H9 (cell line): ENCODE measurements around the gene ANAPC4. TPM values are rescaled to one million over a fixed set of nuclear protein-coding genes. Genes with fewer than 3 reads are reported as not detected.

Experiments
- DNase-seq: peaks from one replicate; pipeline ENCODE4 v3.0.0-alpha.2; 2017
- H2AFZ ChIP-seq: one replicate; pipeline ENCODE4 v1.6.1; 2013; ENCODE audit warnings: mild to moderate bottlenecking, low read length, control low read depth, moderate library complexity
- H2AK5ac ChIP-seq: 2 replicates; pipeline ENCODE4 v1.6.1; 2013; ENCODE audit warnings: low read length, control low read depth, mixed read lengths; ENCODE audit not compliant: insufficient read length
- H2BK120ac ChIP-seq: one replicate; pipeline ENCODE4 v1.6.1; 2013; ENCODE audit warnings: low read depth, mild to moderate bottlenecking, low read length, control low read depth, inconsistent platforms; ENCODE audit not compliant: poor library complexity, severe bottlenecking
- H2BK12ac ChIP-seq: 2 replicates; pipeline ENCODE4 v1.6.1; 2013; ENCODE audit warnings: low read length, control low read depth, mixed read lengths, low read depth; ENCODE audit not compliant: insufficient read length
- H2BK15ac ChIP-seq: 2 replicates; pipeline ENCODE4 v1.6.1; 2013; ENCODE audit warnings: low read depth, low read length, control low read depth
- H2BK20ac ChIP-seq: one replicate; pipeline ENCODE4 v1.6.1; 2013; ENCODE audit warnings: low read depth, mild to moderate bottlenecking, low read length, control low read depth, inconsistent platforms; ENCODE audit not compliant: poor library complexity, severe bottlenecking
- H2BK5ac ChIP-seq: 2 replicates; pipeline ENCODE4 v1.6.1; 2013; ENCODE audit warnings: low read length, control low read depth, mixed read lengths; ENCODE audit not compliant: insufficient read length
- H3K14ac ChIP-seq: 2 replicates; pipeline ENCODE4 v1.6.1; 2013; ENCODE audit warnings: low read length, control low read depth; ENCODE audit not compliant: insufficient read depth
- H3K18ac ChIP-seq: 2 replicates; pipeline ENCODE4 v1.6.1; 2013; ENCODE audit warnings: low read depth, mild to moderate bottlenecking, mixed read lengths, low read length, control low read depth; ENCODE audit not compliant: insufficient read length
- H3K23ac ChIP-seq: 2 replicates; pipeline ENCODE4 v1.6.1; 2013; ENCODE audit warnings: low read length, control low read depth, mixed read lengths, low read depth; ENCODE audit not compliant: insufficient read length
- H3K23me2 ChIP-seq: 2 replicates; pipeline ENCODE4 v1.6.1; 2013; ENCODE audit warnings: low read depth, mild to moderate bottlenecking, mixed read lengths, low read length, control low read depth; ENCODE audit not compliant: insufficient read length, poor library complexity, severe bottlenecking
- H3K27ac ChIP-seq: 2 replicates; pipeline ENCODE4 v1.5.1; 2013; ENCODE audit warnings: low read length, control low read depth, mixed read lengths, low read depth; ENCODE audit not compliant: insufficient read length
- H3K27me3 ChIP-seq: 2 replicates; pipeline ENCODE4 v1.6.1; 2013; ENCODE audit warnings: low read length, control low read depth, inconsistent platforms; ENCODE audit not compliant: insufficient read depth
- H3K4ac ChIP-seq: 2 replicates; pipeline ENCODE4 v1.6.1; 2013; ENCODE audit warnings: low read depth, mild to moderate bottlenecking, control low read depth, inconsistent platforms, low read length, moderate library complexity
- H3K4me1 ChIP-seq: 2 replicates; pipeline ENCODE4 v1.6.1; 2013; ENCODE audit warnings: low read length, control low read depth, inconsistent platforms; ENCODE audit not compliant: insufficient read depth
- H3K4me2 ChIP-seq: 2 replicates; pipeline ENCODE4 v1.6.1; 2013; ENCODE audit warnings: low read length, control low read depth, mixed read lengths; ENCODE audit not compliant: insufficient read length, insufficient read depth
- H3K56ac ChIP-seq: 2 replicates; pipeline ENCODE4 v1.6.1; 2013; ENCODE audit warnings: low read depth, mild to moderate bottlenecking, mixed read lengths, low read length, control low read depth; ENCODE audit not compliant: insufficient read length
- H3K79me1 ChIP-seq: 2 replicates; pipeline ENCODE4 v1.6.1; 2013; ENCODE audit warnings: low read depth, mild to moderate bottlenecking, moderate library complexity, low read length, control low read depth, inconsistent platforms; ENCODE audit not compliant: insufficient read depth, poor library complexity, severe bottlenecking
- H3K79me2 ChIP-seq: 2 replicates; pipeline ENCODE4 v1.6.1; 2013; ENCODE audit warnings: low read length, control low read depth, inconsistent platforms; ENCODE audit not compliant: insufficient read depth
- H3K9ac ChIP-seq: 2 replicates; pipeline ENCODE4 v1.6.1; 2013; ENCODE audit warnings: low read length, control low read depth, mixed read lengths; ENCODE audit not compliant: insufficient read length; ENCODE audit errors: extremely low read depth
- H3K9me3 ChIP-seq: one replicate; pipeline ENCODE4 v1.6.1; 2013; ENCODE audit warnings: low read depth, low read length, inconsistent platforms; ENCODE audit not compliant: control insufficient read depth
- H3T11ph ChIP-seq: one replicate; pipeline ENCODE4 v1.6.1; 2013; ENCODE audit warnings: mild to moderate bottlenecking, low read length, control low read depth, inconsistent platforms
- H4K20me1 ChIP-seq: one replicate; pipeline ENCODE4 v1.6.1; 2013; ENCODE audit not compliant: control insufficient read depth, insufficient read length, insufficient read depth
- H4K5ac ChIP-seq: 2 replicates; pipeline ENCODE4 v1.6.1; 2013; ENCODE audit warnings: low read depth, mild to moderate bottlenecking, mixed read lengths, low read length, control low read depth; ENCODE audit not compliant: insufficient read length
- H4K8ac ChIP-seq: replicated peaks from 2 replicates; pipeline ENCODE4 v1.6.1; 2013; ENCODE audit warnings: low read length, control low read depth, mixed read lengths, low read depth; ENCODE audit not compliant: insufficient read length
- H4K91ac ChIP-seq: 2 replicates; pipeline ENCODE4 v1.6.1; 2013; ENCODE audit warnings: low read depth, mild to moderate bottlenecking, moderate library complexity, mixed read lengths, low read length, control low read depth; ENCODE audit not compliant: insufficient read length
- H3K27ac Mint-ChIP-seq, 3 experiments: 2 replicates in 2 of 3; 3 replicates in 1 of 3; pipeline ENCODE4 v1.8.0; 2020 to 2021; ENCODE audit warnings: mixed read lengths in 3 of 3, mild to moderate bottlenecking in 1 of 3, moderate library complexity in 1 of 3
- H3K27me3 Mint-ChIP-seq: 2 replicates; pipeline ENCODE4 v1.8.0; 2021; ENCODE audit warnings: low read depth, mild to moderate bottlenecking, moderate library complexity, mixed read lengths
- H3K36me3 Mint-ChIP-seq, 3 experiments: 2 replicates in 2 of 3; 3 replicates in 1 of 3; pipeline ENCODE4 v1.8.0; 2020 to 2021; ENCODE audit warnings: low read depth in 3 of 3, mixed read lengths in 3 of 3; ENCODE audit not compliant: insufficient read depth in 1 of 3
- H3K4me1 Mint-ChIP-seq, 2 experiments: 2 replicates each; pipeline ENCODE4 v1.8.0; 2020; ENCODE audit warnings: mixed read lengths in 2 of 2
- H3K4me3 Mint-ChIP-seq, 2 experiments: 2 replicates in 1 of 2; 3 replicates in 1 of 2; pipeline ENCODE4 v1.8.0; 2020 to 2021; ENCODE audit warnings: mild to moderate bottlenecking in 2 of 2, mixed read lengths in 2 of 2, moderate library complexity in 1 of 2
- H3K9me3 Mint-ChIP-seq, 2 experiments: 2 replicates in 1 of 2; 3 replicates in 1 of 2; pipeline ENCODE4 v1.8.0; 2020; ENCODE audit warnings: mild to moderate bottlenecking in 2 of 2, mixed read lengths in 2 of 2, moderate library complexity in 1 of 2
- CTCF ChIP-seq: fragments of 200-600 bp; sonication (generic); conservative IDR thresholded peaks from 3 replicates; pipeline ENCODE4 v1.8.0; 2021; ENCODE audit warnings: antibody characterized with exemption, mild to moderate bottlenecking
- WGBS: extraction: QIAGEN DNeasy Blood & Tissue Kit; methylation state at CpG from one replicate; pipeline ENCODE4 v1.1.7; 2013; ENCODE audit warnings: missing lambda C conversion rate, low lambda C conversion rate, mixed read lengths; ENCODE audit not compliant: insufficient read length; ENCODE audit errors: extremely low coverage; 5-methylcytosine and 5-hydroxymethylcytosine counted together
- total RNA-seq: library from RNA; stranded (reverse); gene quantifications from 2 replicates; pipeline ENCODE4 v1.2.1, GENCODE V29; 2021

ANAPC4 gene
- total RNA-seq, 1 experiment from 2014 or later: 42.5 TPM

GRCh38 chr4:25448379-25449109 lies 71.5 kb downstream of the ANAPC4 start:
- no peak overlapping the region for H2BK5ac ChIP-seq
- no peaks in the 10 kb centered on the region for H3K79me1 ChIP-seq
- no peak overlapping the region for H3K56ac ChIP-seq
- no peaks in the 10 kb centered on the region for H3K23me2 ChIP-seq
- no peak overlapping the region for H4K8ac ChIP-seq
- H3T11ph ChIP-seq: no peak overlapping the region
- no peak overlapping the region for H2BK20ac ChIP-seq
- H3K27ac Mint-ChIP-seq: no peak overlapping the region
- no peak overlapping the region for H3K27ac ChIP-seq
- H3K9me3 Mint-ChIP-seq: no peaks in the 10 kb centered on the region
- no peak overlapping the region for H3K4me2 ChIP-seq
- H3K36me3 Mint-ChIP-seq: no peaks in the 10 kb centered on the region
- H3K9me3 ChIP-seq: no peaks in the 10 kb centered on the region
- peak; percentile 44 for DNase-seq
- H3K9ac ChIP-seq: no peak overlapping the region
- no peak overlapping the region for H3K4me3 Mint-ChIP-seq
- H4K5ac ChIP-seq: no peak overlapping the region
- no peak overlapping the region for H2AK5ac ChIP-seq
- TF ChIP-seq CTCF: no peak
- H2BK12ac ChIP-seq: no peak overlapping the region
- no CpG with 5 or more reads among the region's 5 CpGs for WGBS
- no peak overlapping the region for H2BK120ac ChIP-seq
- H3K4me1 Mint-ChIP-seq: peaks cover 34 to 37% of the 10 kb centered on the region in 2 experiments
- no peak overlapping the region for H3K4ac ChIP-seq
- H2AFZ ChIP-seq: no peak overlapping the region
- no peaks in the 10 kb centered on the region; the same call in 1 of the 2 replicates for H3K4me1 ChIP-seq
- no peak overlapping the region for H2BK15ac ChIP-seq
- no peak overlapping the region for H3K14ac ChIP-seq
- peaks cover 8% of the 10 kb centered on the region for H3K27me3 Mint-ChIP-seq
- no peaks in the 10 kb centered on the region for H3K79me2 ChIP-seq
- no peak overlapping the region for H3K23ac ChIP-seq
- no peaks in the 10 kb centered on the region for H4K20me1 ChIP-seq
- H3K18ac ChIP-seq: no peak overlapping the region
- no peaks in the 10 kb centered on the region for H3K27me3 ChIP-seq
- H4K91ac ChIP-seq: no peak overlapping the region
